Measurements from ENCODE around the gene SAE1.

GRCh38 chr19:47123406-47123805 is 7.2 kb upstream of the SAE1 start:
- TF ChIP-seq CTCF (IDR thresholded peaks at IDR 0.05) (no peak), EZH2 (IDR thresholded peaks at IDR 0.05) (no peak)
